H9 (cell line): ENCODE results near the gene MUC5AC. TPM values are rescaled to one million over a fixed set of nuclear protein-coding genes. Genes with fewer than 3 reads are reported as not detected.
A peak's percentile ranks its signal among the peaks of the same experiment; 100 is the strongest.

ENCODE experiments used
- DNase-seq: peaks from one replicate; pipeline ENCODE4 v3.0.0-alpha.2; 2017
- H2AFZ ChIP-seq: one replicate; pipeline ENCODE4 v1.6.1; 2013; ENCODE audit warnings: mild to moderate bottlenecking, low read length, control low read depth, moderate library complexity
- H2AK5ac ChIP-seq: 2 replicates; pipeline ENCODE4 v1.6.1; 2013; ENCODE audit warnings: low read length, control low read depth, mixed read lengths; ENCODE audit not compliant: insufficient read length
- H2BK120ac ChIP-seq: one replicate; pipeline ENCODE4 v1.6.1; 2013; ENCODE audit warnings: low read depth, mild to moderate bottlenecking, low read length, control low read depth, inconsistent platforms; ENCODE audit not compliant: poor library complexity, severe bottlenecking
- H2BK12ac ChIP-seq: 2 replicates; pipeline ENCODE4 v1.6.1; 2013; ENCODE audit warnings: low read length, control low read depth, mixed read lengths, low read depth; ENCODE audit not compliant: insufficient read length
- H2BK15ac ChIP-seq: 2 replicates; pipeline ENCODE4 v1.6.1; 2013; ENCODE audit warnings: low read depth, low read length, control low read depth
- H2BK20ac ChIP-seq: one replicate; pipeline ENCODE4 v1.6.1; 2013; ENCODE audit warnings: low read depth, mild to moderate bottlenecking, low read length, control low read depth, inconsistent platforms; ENCODE audit not compliant: poor library complexity, severe bottlenecking
- H2BK5ac ChIP-seq: 2 replicates; pipeline ENCODE4 v1.6.1; 2013; ENCODE audit warnings: low read length, control low read depth, mixed read lengths; ENCODE audit not compliant: insufficient read length
- H3K14ac ChIP-seq: 2 replicates; pipeline ENCODE4 v1.6.1; 2013; ENCODE audit warnings: low read length, control low read depth; ENCODE audit not compliant: insufficient read depth
- H3K18ac ChIP-seq: 2 replicates; pipeline ENCODE4 v1.6.1; 2013; ENCODE audit warnings: low read depth, mild to moderate bottlenecking, mixed read lengths, low read length, control low read depth; ENCODE audit not compliant: insufficient read length
- H3K23ac ChIP-seq: 2 replicates; pipeline ENCODE4 v1.6.1; 2013; ENCODE audit warnings: low read length, control low read depth, mixed read lengths, low read depth; ENCODE audit not compliant: insufficient read length
- H3K23me2 ChIP-seq: 2 replicates; pipeline ENCODE4 v1.6.1; 2013; ENCODE audit warnings: low read depth, mild to moderate bottlenecking, mixed read lengths, low read length, control low read depth; ENCODE audit not compliant: insufficient read length, poor library complexity, severe bottlenecking
- H3K27ac ChIP-seq: 2 replicates; pipeline ENCODE4 v1.5.1; 2013; ENCODE audit warnings: low read length, control low read depth, mixed read lengths, low read depth; ENCODE audit not compliant: insufficient read length
- H3K27me3 ChIP-seq: 2 replicates; pipeline ENCODE4 v1.6.1; 2013; ENCODE audit warnings: low read length, control low read depth, inconsistent platforms; ENCODE audit not compliant: insufficient read depth
- H3K4ac ChIP-seq: 2 replicates; pipeline ENCODE4 v1.6.1; 2013; ENCODE audit warnings: low read depth, mild to moderate bottlenecking, control low read depth, inconsistent platforms, low read length, moderate library complexity
- H3K4me1 ChIP-seq: 2 replicates; pipeline ENCODE4 v1.6.1; 2013; ENCODE audit warnings: low read length, control low read depth, inconsistent platforms; ENCODE audit not compliant: insufficient read depth
- H3K4me2 ChIP-seq: 2 replicates; pipeline ENCODE4 v1.6.1; 2013; ENCODE audit warnings: low read length, control low read depth, mixed read lengths; ENCODE audit not compliant: insufficient read length, insufficient read depth
- H3K56ac ChIP-seq: 2 replicates; pipeline ENCODE4 v1.6.1; 2013; ENCODE audit warnings: low read depth, mild to moderate bottlenecking, mixed read lengths, low read length, control low read depth; ENCODE audit not compliant: insufficient read length
- H3K79me1 ChIP-seq: 2 replicates; pipeline ENCODE4 v1.6.1; 2013; ENCODE audit warnings: low read depth, mild to moderate bottlenecking, moderate library complexity, low read length, control low read depth, inconsistent platforms; ENCODE audit not compliant: insufficient read depth, poor library complexity, severe bottlenecking
- H3K79me2 ChIP-seq: 2 replicates; pipeline ENCODE4 v1.6.1; 2013; ENCODE audit warnings: low read length, control low read depth, inconsistent platforms; ENCODE audit not compliant: insufficient read depth
- H3K9ac ChIP-seq: 2 replicates; pipeline ENCODE4 v1.6.1; 2013; ENCODE audit warnings: low read length, control low read depth, mixed read lengths; ENCODE audit not compliant: insufficient read length; ENCODE audit errors: extremely low read depth
- H3K9me3 ChIP-seq: one replicate; pipeline ENCODE4 v1.6.1; 2013; ENCODE audit warnings: low read depth, low read length, inconsistent platforms; ENCODE audit not compliant: control insufficient read depth
- H3T11ph ChIP-seq: one replicate; pipeline ENCODE4 v1.6.1; 2013; ENCODE audit warnings: mild to moderate bottlenecking, low read length, control low read depth, inconsistent platforms
- H4K20me1 ChIP-seq: one replicate; pipeline ENCODE4 v1.6.1; 2013; ENCODE audit not compliant: control insufficient read depth, insufficient read length, insufficient read depth
- H4K5ac ChIP-seq: 2 replicates; pipeline ENCODE4 v1.6.1; 2013; ENCODE audit warnings: low read depth, mild to moderate bottlenecking, mixed read lengths, low read length, control low read depth; ENCODE audit not compliant: insufficient read length
- H4K8ac ChIP-seq: replicated peaks from 2 replicates; pipeline ENCODE4 v1.6.1; 2013; ENCODE audit warnings: low read length, control low read depth, mixed read lengths, low read depth; ENCODE audit not compliant: insufficient read length
- H4K91ac ChIP-seq: 2 replicates; pipeline ENCODE4 v1.6.1; 2013; ENCODE audit warnings: low read depth, mild to moderate bottlenecking, moderate library complexity, mixed read lengths, low read length, control low read depth; ENCODE audit not compliant: insufficient read length
- H3K27ac Mint-ChIP-seq, 3 experiments: 2 replicates in 2 of 3; 3 replicates in 1 of 3; pipeline ENCODE4 v1.8.0; 2020 to 2021; ENCODE audit warnings: mixed read lengths in 3 of 3, mild to moderate bottlenecking in 1 of 3, moderate library complexity in 1 of 3
- H3K27me3 Mint-ChIP-seq: 2 replicates; pipeline ENCODE4 v1.8.0; 2021; ENCODE audit warnings: low read depth, mild to moderate bottlenecking, moderate library complexity, mixed read lengths
- H3K36me3 Mint-ChIP-seq, 3 experiments: 2 replicates in 2 of 3; 3 replicates in 1 of 3; pipeline ENCODE4 v1.8.0; 2020 to 2021; ENCODE audit warnings: low read depth in 3 of 3, mixed read lengths in 3 of 3; ENCODE audit not compliant: insufficient read depth in 1 of 3
- H3K4me1 Mint-ChIP-seq, 2 experiments: 2 replicates each; pipeline ENCODE4 v1.8.0; 2020; ENCODE audit warnings: mixed read lengths in 2 of 2
- H3K4me3 Mint-ChIP-seq, 2 experiments: 2 replicates in 1 of 2; 3 replicates in 1 of 2; pipeline ENCODE4 v1.8.0; 2020 to 2021; ENCODE audit warnings: mild to moderate bottlenecking in 2 of 2, mixed read lengths in 2 of 2, moderate library complexity in 1 of 2
- H3K9me3 Mint-ChIP-seq, 2 experiments: 2 replicates in 1 of 2; 3 replicates in 1 of 2; pipeline ENCODE4 v1.8.0; 2020; ENCODE audit warnings: mild to moderate bottlenecking in 2 of 2, mixed read lengths in 2 of 2, moderate library complexity in 1 of 2
- CTCF ChIP-seq: fragments of 200-600 bp; sonication (generic); conservative IDR thresholded peaks from 3 replicates; pipeline ENCODE4 v1.8.0; 2021; ENCODE audit warnings: antibody characterized with exemption, mild to moderate bottlenecking
- WGBS: extraction: QIAGEN DNeasy Blood & Tissue Kit; methylation state at CpG from one replicate; pipeline ENCODE4 v1.1.7; 2013; ENCODE audit warnings: missing lambda C conversion rate, low lambda C conversion rate, mixed read lengths; ENCODE audit not compliant: insufficient read length; ENCODE audit errors: extremely low coverage; 5-methylcytosine and 5-hydroxymethylcytosine counted together
- total RNA-seq: library from RNA; stranded (reverse); gene quantifications from 2 replicates; pipeline ENCODE4 v1.2.1, GENCODE V29; 2021

The MUC5AC gene
- total RNA-seq, 1 experiment from 2014 or later = not detected

GRCh38 chr11:1198561-1199240, 40.9 kb downstream of the MUC5AC start:
- Histone ChIP-seq H4K8ac (no peak overlapping the region), H2BK20ac (no peak overlapping the region), H2BK12ac (no peak overlapping the region), H4K91ac (no peak overlapping the region), H2BK15ac (no peak overlapping the region), H3K4me1 (no peaks in the 10 kb centered on the region), H3K56ac (no peak overlapping the region), H3K79me1 (no peaks in the 10 kb centered on the region), H3K4me2 (no peak overlapping the region), H3K9me3 (no peaks in the 10 kb centered on the region), H3K18ac (no peak overlapping the region), H3K27ac (no peak overlapping the region), H2AK5ac (no peak overlapping the region), H3K23me2 (peaks cover 4% of the 10 kb centered on the region), H3K27me3 (no peaks in the 10 kb centered on the region), H3K23ac (no peak overlapping the region), H3K9ac (no peak overlapping the region), H4K5ac (no peak overlapping the region), H4K20me1 (no peaks in the 10 kb centered on the region), H2BK5ac (no peak overlapping the region), H3K79me2 (no peaks in the 10 kb centered on the region), H3K4ac (no peak overlapping the region), H2AFZ (no peak overlapping the region), H2BK120ac (no peak overlapping the region), H3T11ph (no peak overlapping the region), H3K14ac (no peak overlapping the region; the same call in 1 of the 2 replicates)
- no peak overlapping the region for H3K4me3 Mint-ChIP-seq
- peak; percentile 24 for DNase-seq
- no CpG with 5 or more reads among the region's 26 CpGs for WGBS
- no peaks in the 10 kb centered on the region for H3K4me1 Mint-ChIP-seq
- no peaks in the 10 kb centered on the region for H3K36me3 Mint-ChIP-seq
- H3K27ac Mint-ChIP-seq = no peak overlapping the region
- H3K27me3 Mint-ChIP-seq = peaks cover 1% of the 10 kb centered on the region
- H3K9me3 Mint-ChIP-seq = peaks cover 1 to 7% of the 10 kb centered on the region in 2 experiments; a peak in 2 of 5 replicates
- no peak for TF ChIP-seq CTCF
